ENCODE results near the gene EFHB. TPM values are rescaled to one million over a fixed set of nuclear protein-coding genes. Genes with fewer than 3 reads are reported as not detected.
"Not testable (repeated sequence)": the region's sequence is repeated elsewhere in the genome, so short reads cannot be mapped to it uniquely, and the experiment has no call there.

The EFHB gene
- total RNA-seq, 1 donor from 2014 or later = 1.2 TPM

DNA sequence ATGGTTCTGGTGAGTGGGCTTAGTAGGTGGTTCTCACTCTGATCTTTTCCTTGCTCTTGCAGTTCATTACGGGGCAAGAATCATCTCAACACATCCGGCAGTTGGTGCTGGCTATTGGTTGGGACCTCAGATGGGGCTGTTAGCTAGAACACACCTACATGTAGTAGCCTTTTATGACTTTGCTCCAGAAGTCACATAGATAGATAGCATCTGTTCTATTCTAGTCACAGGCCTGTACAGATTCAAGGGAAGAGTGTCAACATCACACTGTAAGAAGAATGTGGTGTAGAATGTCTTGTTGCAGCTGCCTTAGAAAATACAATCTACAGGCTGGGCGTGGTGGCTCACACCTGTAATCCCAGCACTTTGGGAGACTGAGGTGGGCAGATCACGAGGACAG, 27.9 kb upstream of the EFHB start:
- Mint-ChIP-seq H3K4me1 (ENCODE audit: low read depth, unreplicated experiment) (peaks cover 21% of the 10 kb centered on the region), H3K27ac (ENCODE audit: unreplicated experiment) (no peak overlapping the region), H3K4me3 (ENCODE audit: unreplicated experiment) (no peak overlapping the region), H3K36me3 (ENCODE audit: low read depth, unreplicated experiment) (peaks cover 16% of the 10 kb centered on the region), H3K9me3 (ENCODE audit: unreplicated experiment) (no peaks in the 10 kb centered on the region), H3K27me3 (ENCODE audit: low read depth, unreplicated experiment) (no peaks in the 10 kb centered on the region)
- no peaks in the 10 kb centered on the region for H3K9me3 ChIP-seq (ENCODE audit: insufficient read depth, low read depth, low read length)
- peaks cover 3% of the 10 kb centered on the region for H3K36me3 ChIP-seq (ENCODE audit: insufficient read depth, low read length)
- TF ChIP-seq EZH2 (IDR thresholded peaks at IDR 0.05; ENCODE audit: insufficient read depth, low read length) = no peak
- TF ChIP-seq, protein P1, sequence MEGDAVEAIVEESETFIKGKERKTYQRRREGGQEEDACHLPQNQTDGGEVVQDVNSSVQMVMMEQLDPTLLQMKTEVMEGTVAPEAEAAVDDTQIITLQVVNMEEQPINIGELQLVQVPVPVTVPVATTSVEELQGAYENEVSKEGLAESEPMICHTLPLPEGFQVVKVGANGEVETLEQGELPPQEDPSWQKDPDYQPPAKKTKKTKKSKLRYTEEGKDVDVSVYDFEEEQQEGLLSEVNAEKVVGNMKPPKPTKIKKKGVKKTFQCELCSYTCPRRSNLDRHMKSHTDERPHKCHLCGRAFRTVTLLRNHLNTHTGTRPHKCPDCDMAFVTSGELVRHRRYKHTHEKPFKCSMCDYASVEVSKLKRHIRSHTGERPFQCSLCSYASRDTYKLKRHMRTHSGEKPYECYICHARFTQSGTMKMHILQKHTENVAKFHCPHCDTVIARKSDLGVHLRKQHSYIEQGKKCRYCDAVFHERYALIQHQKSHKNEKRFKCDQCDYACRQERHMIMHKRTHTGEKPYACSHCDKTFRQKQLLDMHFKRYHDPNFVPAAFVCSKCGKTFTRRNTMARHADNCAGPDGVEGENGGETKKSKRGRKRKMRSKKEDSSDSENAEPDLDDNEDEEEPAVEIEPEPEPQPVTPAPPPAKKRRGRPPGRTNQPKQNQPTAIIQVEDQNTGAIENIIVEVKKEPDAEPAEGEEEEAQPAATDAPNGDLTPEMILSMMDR (IDR thresholded peaks at IDR 0.05; ENCODE audit: insufficient read depth, low read depth, low read length) = no peak
- no peak overlapping the region for H2AFZ ChIP-seq (ENCODE audit: low read depth, low read length)
- no peaks in the 10 kb centered on the region for H3K4me1 ChIP-seq (ENCODE audit: insufficient read depth, low read length)
- H3K27ac ChIP-seq (ENCODE audit: low read depth, low read length) = no peak overlapping the region
- peaks cover 94% of the 10 kb centered on the region for H4K20me1 ChIP-seq (ENCODE audit: insufficient read depth, low read length)
- H3K27me3 ChIP-seq (ENCODE audit: insufficient read depth, low read length) = no peaks in the 10 kb centered on the region
- H3K9ac ChIP-seq (ENCODE audit: low read length) = no peak overlapping the region
- H3K79me2 ChIP-seq (ENCODE audit: insufficient read depth, low read length) = peaks cover 100% of the 10 kb centered on the region
- FAIRE-seq = no peak
- DNase-seq (ENCODE audit: low read depth) = no peak
- no peak overlapping the region for H3K4me2 ChIP-seq (ENCODE audit: low read length)
- no peak overlapping the region for H3K4me3 ChIP-seq (ENCODE audit: insufficient read depth, low read depth, low read length)

DNA sequence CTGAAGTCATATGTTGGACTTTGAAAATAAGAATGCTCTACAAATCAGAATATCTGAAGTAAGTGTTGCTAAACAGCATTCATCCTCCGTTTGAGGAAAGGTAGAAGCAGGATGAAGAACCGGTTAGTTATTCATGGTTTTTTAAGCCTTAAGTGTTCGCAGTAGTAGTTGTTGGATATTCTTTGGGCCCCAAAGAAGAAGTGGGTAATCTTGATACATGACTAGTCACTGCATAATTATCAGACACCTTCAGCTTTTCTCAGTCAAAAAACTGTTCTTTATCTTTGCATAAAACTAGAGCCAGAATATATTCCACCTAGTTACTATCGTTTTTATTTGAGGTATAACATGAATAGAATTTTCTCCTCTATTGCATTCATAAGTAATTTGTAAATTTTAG, 26.7 kb upstream of the EFHB start:
- H3K4me3 Mint-ChIP-seq (ENCODE audit: unreplicated experiment) = no peak overlapping the region
- no peak for TF ChIP-seq EZH2 (IDR thresholded peaks at IDR 0.05; ENCODE audit: insufficient read depth, low read length)
- no peaks in the 10 kb centered on the region for H3K4me1 ChIP-seq (ENCODE audit: insufficient read depth, low read length)
- H3K27ac Mint-ChIP-seq (ENCODE audit: unreplicated experiment) = no peak overlapping the region
- no peaks in the 10 kb centered on the region for H3K9me3 Mint-ChIP-seq (ENCODE audit: unreplicated experiment)
- FAIRE-seq (no peak), DNase-seq (ENCODE audit: low read depth) (no peak)
- peaks cover 21% of the 10 kb centered on the region for H3K4me1 Mint-ChIP-seq (ENCODE audit: low read depth, unreplicated experiment)
- peaks cover 20% of the 10 kb centered on the region for H3K36me3 Mint-ChIP-seq (ENCODE audit: low read depth, unreplicated experiment)
- H3K27me3 Mint-ChIP-seq (ENCODE audit: low read depth, unreplicated experiment) = no peaks in the 10 kb centered on the region
- no peak overlapping the region for H3K27ac ChIP-seq (ENCODE audit: low read depth, low read length)
- H3K36me3 ChIP-seq (ENCODE audit: insufficient read depth, low read length) = peaks cover 3% of the 10 kb centered on the region
- no peak overlapping the region for H2AFZ ChIP-seq (ENCODE audit: low read depth, low read length)
- H3K4me2 ChIP-seq (ENCODE audit: low read length) = no peak overlapping the region
- H3K27me3 ChIP-seq (ENCODE audit: insufficient read depth, low read length) = no peaks in the 10 kb centered on the region
- peaks cover 100% of the 10 kb centered on the region for H3K79me2 ChIP-seq (ENCODE audit: insufficient read depth, low read length)
- H3K4me3 ChIP-seq (ENCODE audit: insufficient read depth, low read depth, low read length) = no peak overlapping the region
- H3K9me3 ChIP-seq (ENCODE audit: insufficient read depth, low read depth, low read length) = no peaks in the 10 kb centered on the region
- no peak overlapping the region for H3K9ac ChIP-seq (ENCODE audit: low read length)
- H4K20me1 ChIP-seq (ENCODE audit: insufficient read depth, low read length) = peaks cover 94% of the 10 kb centered on the region

DNA sequence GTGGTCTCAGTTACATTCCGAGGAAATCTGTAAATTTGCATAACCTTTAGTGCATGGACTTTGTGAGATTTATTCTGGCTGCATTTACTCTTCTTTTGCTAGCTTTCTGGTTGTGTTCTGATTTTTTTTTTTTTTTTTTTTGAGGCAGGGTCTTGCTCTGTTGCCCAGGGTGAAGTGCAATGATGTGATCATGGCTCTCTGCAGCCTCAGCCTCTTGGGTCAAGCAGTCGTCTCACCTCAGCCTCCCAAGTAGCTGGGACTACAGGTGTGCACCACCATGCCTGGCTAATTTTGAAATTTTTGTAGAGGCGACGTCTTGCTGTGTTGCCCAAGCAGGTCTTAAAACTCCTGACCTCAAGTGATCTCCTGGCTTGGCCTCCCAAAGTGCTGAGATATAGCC, 25.5 kb upstream of the EFHB start:
- FAIRE-seq = no peak
- Histone ChIP-seq H3K27ac (ENCODE audit: low read depth, low read length) (no peak overlapping the region), H3K4me1 (ENCODE audit: insufficient read depth, low read length) (no peaks in the 10 kb centered on the region), H4K20me1 (ENCODE audit: insufficient read depth, low read length) (peaks cover 95% of the 10 kb centered on the region), H3K79me2 (ENCODE audit: insufficient read depth, low read length) (peaks cover 100% of the 10 kb centered on the region), H3K4me3 (ENCODE audit: insufficient read depth, low read depth, low read length) (no peak overlapping the region), H3K9me3 (ENCODE audit: insufficient read depth, low read depth, low read length) (no peaks in the 10 kb centered on the region), H3K36me3 (ENCODE audit: insufficient read depth, low read length) (peaks cover 10% of the 10 kb centered on the region), H3K27me3 (ENCODE audit: insufficient read depth, low read length) (no peaks in the 10 kb centered on the region), H2AFZ (ENCODE audit: low read depth, low read length) (no peak overlapping the region), H3K4me2 (ENCODE audit: low read length) (no peak overlapping the region), H3K9ac (ENCODE audit: low read length) (no peak overlapping the region)
- H3K9me3 Mint-ChIP-seq (ENCODE audit: unreplicated experiment) = no peaks in the 10 kb centered on the region
- DNase-seq (ENCODE audit: low read depth) = no peak
- TF ChIP-seq EZH2 (IDR thresholded peaks at IDR 0.05; ENCODE audit: insufficient read depth, low read length) = no peak
- TF ChIP-seq, protein P1 (IDR thresholded peaks at IDR 0.05; ENCODE audit: insufficient read depth, low read depth, low read length) = no peak
- H3K4me3 Mint-ChIP-seq (ENCODE audit: unreplicated experiment) = no peak overlapping the region
- no peak overlapping the region for H3K27ac Mint-ChIP-seq (ENCODE audit: unreplicated experiment)
- H3K4me1 Mint-ChIP-seq (ENCODE audit: low read depth, unreplicated experiment) = peaks cover 21% of the 10 kb centered on the region
- peaks cover 23% of the 10 kb centered on the region for H3K36me3 Mint-ChIP-seq (ENCODE audit: low read depth, unreplicated experiment)
- no peaks in the 10 kb centered on the region for H3K27me3 Mint-ChIP-seq (ENCODE audit: low read depth, unreplicated experiment)

DNA sequence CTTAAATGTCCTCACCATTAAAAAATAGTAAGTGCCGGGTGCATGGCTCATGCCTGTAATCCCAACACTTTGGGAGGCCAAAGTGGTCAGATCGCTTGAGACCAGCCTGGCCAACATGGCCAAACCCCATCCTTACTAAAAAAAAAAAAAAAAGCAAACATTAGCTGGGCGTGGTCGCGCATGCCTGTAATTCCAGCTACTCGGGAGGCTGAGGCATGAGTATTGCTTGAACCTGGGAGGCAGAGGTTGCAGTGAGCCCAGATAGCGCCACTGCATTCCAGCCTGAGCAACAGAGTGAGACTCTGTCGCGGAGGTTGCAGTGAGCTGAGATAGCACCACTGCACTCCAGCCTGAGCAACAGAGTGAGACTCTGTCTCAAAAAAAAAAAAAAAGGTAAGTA, 23.3 kb upstream of the EFHB start:
- peaks cover 20% of the 10 kb centered on the region for H3K4me1 Mint-ChIP-seq (ENCODE audit: low read depth, unreplicated experiment)
- not testable (repeated sequence) for H3K4me2 ChIP-seq (ENCODE audit: low read length); H3K9me3 ChIP-seq (ENCODE audit: insufficient read depth, low read depth, low read length); H3K27me3 ChIP-seq (ENCODE audit: insufficient read depth, low read length); H3K27me3 Mint-ChIP-seq (ENCODE audit: low read depth, unreplicated experiment); DNase-seq (ENCODE audit: low read depth); H3K4me3 ChIP-seq (ENCODE audit: insufficient read depth, low read depth, low read length); H2AFZ ChIP-seq (ENCODE audit: low read depth, low read length); H3K4me3 Mint-ChIP-seq (ENCODE audit: unreplicated experiment); H3K9ac ChIP-seq (ENCODE audit: low read length); H3K27ac ChIP-seq (ENCODE audit: low read depth, low read length); H3K4me1 ChIP-seq (ENCODE audit: insufficient read depth, low read length); H3K27ac Mint-ChIP-seq (ENCODE audit: unreplicated experiment); FAIRE-seq; H3K36me3 ChIP-seq (ENCODE audit: insufficient read depth, low read length); H3K9me3 Mint-ChIP-seq (ENCODE audit: unreplicated experiment)
- peaks cover 22% of the 10 kb centered on the region for H3K36me3 Mint-ChIP-seq (ENCODE audit: low read depth, unreplicated experiment)
- peaks cover 100% of the 10 kb centered on the region for H3K79me2 ChIP-seq (ENCODE audit: insufficient read depth, low read length)
- H4K20me1 ChIP-seq (ENCODE audit: insufficient read depth, low read length) = peaks cover 95% of the 10 kb centered on the region
